Bone marrow (tissue), 2 donors: ENCODE data around the gene WDR82.
"Not testable (repeated sequence)": the region's sequence is repeated elsewhere in the genome, so short reads cannot be mapped to it uniquely, and the experiment has no call there.

ENCODE experiments used
- DNase-seq, 2 donors: peaks; one replicate each; lab custom pipeline; 2025; lab: John Stamatoyannopoulos, UW

Gene WDR82

GRCh38 chr3:52289338-52289746 lies 10.9 kb upstream of the WDR82 start:
- DNase-seq = no peak

GRCh38 chr3:52288674-52289073 lies 10.2 kb upstream of the WDR82 start:
- DNase-seq = no peak

GRCh38 chr3:52286777-52287110 lies 8.3 kb upstream of the WDR82 start:
- DNase-seq = no peak

GRCh38 chr3:52284051-52284450 lies 5.6 kb upstream of the WDR82 start:
- not testable (repeated sequence) for DNase-seq

- DNase-seq = no peak
Observed at GRCh38 chr3:52283306-52283705, 4.9 kb upstream of the WDR82 start.

GRCh38 chr3:52281981-52282801 lies 3.7 kb upstream of the WDR82 start:
- DNase-seq = peak in 1 of 2 donors; percentile 16

GRCh38 chr3:52280050-52280461 lies 1.6 kb upstream of the WDR82 start:
- no peak for DNase-seq

- no peak for DNase-seq
Observed at GRCh38 chr3:52279596-52279995, 1.1 kb upstream of the WDR82 start.

GRCh38 chr3:52277972-52278509 lies 408 bp downstream of the WDR82 start:
- peak in 1 of 2 donors; percentile 98 for DNase-seq

- peak; percentile 31 to 50 for DNase-seq
Observed at GRCh38 chr3:52277071-52277964, 1.1 kb downstream of the WDR82 start.

GRCh38 chr3:52274781-52275180 lies 3.7 kb downstream of the WDR82 start:
- DNase-seq = not testable (repeated sequence)

- DNase-seq = no peak
Observed at GRCh38 chr3:52272831-52273230, 5.6 kb downstream of the WDR82 start.

GRCh38 chr3:52272172-52272571 lies 6.3 kb downstream of the WDR82 start:
- not testable (repeated sequence) for DNase-seq

- DNase-seq = peak in 1 of 2 donors; percentile 37
Observed at GRCh38 chr3:52270252-52270754, 8.1 kb downstream of the WDR82 start.

- no peak for DNase-seq
Observed at GRCh38 chr3:52269776-52270175, 8.7 kb downstream of the WDR82 start.

- no peak for DNase-seq
Observed at GRCh38 chr3:52268036-52268435, 10.4 kb downstream of the WDR82 start.

- DNase-seq = no peak
Observed at GRCh38 chr3:52265387-52265786, 13.1 kb downstream of the WDR82 start.

GRCh38 chr3:52262447-52262846 lies 16.0 kb downstream of the WDR82 start:
- DNase-seq = no peak

- DNase-seq = no peak
Observed at GRCh38 chr3:52259448-52259847, 19.0 kb downstream of the WDR82 start.

- no peak for DNase-seq
Observed at GRCh38 chr3:52259035-52259434, 19.4 kb downstream of the WDR82 start.

- no peak for DNase-seq
Observed at GRCh38 chr3:52257911-52258310, 20.5 kb downstream of the WDR82 start.

GRCh38 chr3:52256622-52257021 lies 21.8 kb downstream of the WDR82 start:
- no peak for DNase-seq

- no peak for DNase-seq
Observed at GRCh38 chr3:52256159-52256558, 22.3 kb downstream of the WDR82 start.
